HEK293 (cell line): ENCODE measurements around the gene PTGDR2.

Source experiments
- CTCF ChIP-seq: fragments of 450-650 bp; formaldehyde crosslinking; IDR thresholded peaks from 2 replicates; pipeline ENCODE4 v1.5.1; 2016; ENCODE audit warnings: missing biosample characterization, missing genetic modification characterization
- KLF1 ChIP-seq: fragments of 450-650 bp; formaldehyde crosslinking; IDR thresholded peaks from 2 replicates; pipeline ENCODE4 v1.5.1; 2016; ENCODE audit warnings: missing biosample characterization, missing genetic modification characterization
- SETDB1 ChIP-seq: IDR thresholded peaks from one replicate; pipeline ENCODE4 v1.6.1; 2017; ENCODE audit warnings: mild to moderate bottlenecking, low read length, moderate library complexity, mixed read lengths; ENCODE audit not compliant: insufficient read length
- ZNF138 ChIP-seq: fragments of 450-650 bp; formaldehyde crosslinking; IDR thresholded peaks from 2 replicates; pipeline ENCODE4 v1.5.1; 2016; ENCODE audit warnings: missing biosample characterization, missing genetic modification characterization, borderline replicate concordance
- ZNF239 ChIP-seq: fragments of 450-650 bp; formaldehyde crosslinking; IDR thresholded peaks from 2 replicates; pipeline ENCODE4 v1.5.1; 2016; ENCODE audit warnings: missing biosample characterization, missing genetic modification characterization
- ZNF416 ChIP-seq: fragments of 450-650 bp; formaldehyde crosslinking; IDR thresholded peaks from 2 replicates; pipeline ENCODE4 v1.5.1; 2016; ENCODE audit warnings: missing biosample characterization, missing genetic modification characterization
- ZNF513 ChIP-seq: fragments of 450-650 bp; IDR thresholded peaks from 2 replicates; pipeline ENCODE4 v1.5.1; 2018; ENCODE audit warnings: missing biosample characterization, missing genetic modification characterization
- ZNF549 ChIP-seq: fragments of 450-650 bp; IDR thresholded peaks from 2 replicates; pipeline ENCODE4 v1.5.1; 2018; ENCODE audit warnings: missing biosample characterization, missing genetic modification characterization, mild to moderate bottlenecking, inconsistent platforms, moderate library complexity

GRCh38 chr11:60858731-60859464 lies 3.1 kb upstream of the PTGDR2 start:
- TF ChIP-seq CTCF (tag by site-specific recombination), result no peak
- no peak for TF ChIP-seq ZNF549 (tag by site-specific recombination)
- no peak for TF ChIP-seq KLF1
- no peak for TF ChIP-seq ZNF416 (tag by site-specific recombination)
- TF ChIP-seq SETDB1, result no peak
- no peak for TF ChIP-seq ZNF239 (tag by site-specific recombination)
- no peak for TF ChIP-seq ZNF138 (tag by site-specific recombination)
- no peak for TF ChIP-seq ZNF513 (tag by site-specific recombination)
